ENCODE measurements around the gene CNRIP1.
A peak's percentile ranks its signal among the peaks of the same experiment; 100 is the strongest.

The CNRIP1 gene

DNA sequence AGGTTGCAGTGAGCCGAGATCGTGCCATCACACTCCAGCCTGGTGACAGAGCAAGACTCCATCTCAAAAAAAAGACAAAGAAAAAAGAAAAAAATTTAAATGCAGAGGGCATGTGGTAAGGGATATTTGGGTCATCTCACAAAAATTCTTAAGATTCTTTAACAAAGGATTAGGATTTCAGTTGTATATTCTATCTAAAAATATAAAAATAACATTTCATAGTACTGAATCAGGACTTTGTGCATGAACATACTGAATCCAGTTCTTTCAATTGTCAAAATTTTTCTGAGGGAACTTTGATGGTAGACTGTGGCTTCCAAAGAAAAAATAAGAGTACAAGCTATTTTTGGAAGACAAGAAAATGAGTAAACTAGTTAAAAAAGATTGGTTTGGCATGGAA lies 60.9 kb downstream of the CNRIP1 start:
- no peak overlapping the region for H3K4me3 ChIP-seq (ENCODE audit: low read depth, low read length)
- TF ChIP-seq, protein P1, sequence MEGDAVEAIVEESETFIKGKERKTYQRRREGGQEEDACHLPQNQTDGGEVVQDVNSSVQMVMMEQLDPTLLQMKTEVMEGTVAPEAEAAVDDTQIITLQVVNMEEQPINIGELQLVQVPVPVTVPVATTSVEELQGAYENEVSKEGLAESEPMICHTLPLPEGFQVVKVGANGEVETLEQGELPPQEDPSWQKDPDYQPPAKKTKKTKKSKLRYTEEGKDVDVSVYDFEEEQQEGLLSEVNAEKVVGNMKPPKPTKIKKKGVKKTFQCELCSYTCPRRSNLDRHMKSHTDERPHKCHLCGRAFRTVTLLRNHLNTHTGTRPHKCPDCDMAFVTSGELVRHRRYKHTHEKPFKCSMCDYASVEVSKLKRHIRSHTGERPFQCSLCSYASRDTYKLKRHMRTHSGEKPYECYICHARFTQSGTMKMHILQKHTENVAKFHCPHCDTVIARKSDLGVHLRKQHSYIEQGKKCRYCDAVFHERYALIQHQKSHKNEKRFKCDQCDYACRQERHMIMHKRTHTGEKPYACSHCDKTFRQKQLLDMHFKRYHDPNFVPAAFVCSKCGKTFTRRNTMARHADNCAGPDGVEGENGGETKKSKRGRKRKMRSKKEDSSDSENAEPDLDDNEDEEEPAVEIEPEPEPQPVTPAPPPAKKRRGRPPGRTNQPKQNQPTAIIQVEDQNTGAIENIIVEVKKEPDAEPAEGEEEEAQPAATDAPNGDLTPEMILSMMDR (IDR thresholded peaks at IDR 0.05; ENCODE audit: low read depth, low read length, missing control alignments) = no peak
- DNase-seq (ENCODE audit: low read depth) = no peak
- in situ Hi-C loops (cut with HindIII; ENCODE audit: low sequenced_read_pairs) = no loop called here

GRCh38 chr2:68256093-68256450 lies 63.7 kb downstream of the CNRIP1 start:
- no peak overlapping the region for H3K4me3 ChIP-seq (ENCODE audit: low read depth, low read length)
- TF ChIP-seq, protein P1 (IDR thresholded peaks at IDR 0.05; ENCODE audit: low read depth, low read length, missing control alignments) = no peak
- peak; percentile 58 for DNase-seq (ENCODE audit: low read depth)
- in situ Hi-C loops (cut with HindIII; ENCODE audit: low sequenced_read_pairs) = no loop called here

DNA sequence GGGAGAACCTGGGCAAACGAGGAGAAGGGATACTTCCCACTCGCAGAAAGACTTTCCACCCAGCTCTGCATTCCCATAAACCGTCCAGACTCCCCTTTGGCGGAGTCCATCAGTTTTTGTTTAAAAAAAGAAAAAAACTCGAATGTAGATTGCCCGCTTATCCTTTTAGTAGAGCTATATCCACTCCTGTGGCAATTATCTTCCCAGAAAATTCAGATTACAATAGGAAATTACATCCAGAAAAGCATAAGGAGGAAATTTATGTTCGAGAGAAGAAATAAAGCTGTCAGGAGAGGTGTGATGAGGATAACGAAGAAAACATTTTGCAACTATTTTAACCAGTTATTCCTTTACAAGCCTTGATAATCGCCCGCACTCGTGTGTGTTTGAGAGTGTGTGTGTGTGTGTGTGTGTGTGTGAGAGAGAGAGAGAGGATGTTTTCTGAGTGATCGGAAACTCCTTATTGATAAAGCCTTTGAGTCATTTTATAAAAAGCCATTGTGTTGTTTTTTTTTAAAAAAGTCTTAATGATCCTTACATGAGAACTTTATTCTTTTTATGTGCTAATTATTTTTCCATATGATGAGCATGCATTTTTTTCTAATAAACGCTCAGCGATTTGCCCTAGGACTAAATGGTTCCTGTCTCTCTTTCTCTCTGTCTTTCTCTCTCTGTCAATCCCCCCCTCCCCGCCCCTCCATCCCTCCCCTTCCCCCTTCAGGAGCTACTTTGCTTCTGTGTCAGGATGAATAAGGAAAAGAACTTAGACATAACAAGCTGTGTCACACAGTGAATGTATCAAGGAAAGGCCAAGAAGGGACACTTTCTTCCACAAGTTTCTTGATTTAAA lies 66.3 kb downstream of the CNRIP1 start:
- TF ChIP-seq, protein P1 (IDR thresholded peaks at IDR 0.05; ENCODE audit: low read depth, low read length, missing control alignments) = no peak
- H3K4me3 ChIP-seq (ENCODE audit: low read depth, low read length) = peak overlapping the region; percentile 79
- in situ Hi-C loops (cut with HindIII; ENCODE audit: low sequenced_read_pairs) = no loop called here
- DNase-seq (ENCODE audit: low read depth) = no peak

DNA sequence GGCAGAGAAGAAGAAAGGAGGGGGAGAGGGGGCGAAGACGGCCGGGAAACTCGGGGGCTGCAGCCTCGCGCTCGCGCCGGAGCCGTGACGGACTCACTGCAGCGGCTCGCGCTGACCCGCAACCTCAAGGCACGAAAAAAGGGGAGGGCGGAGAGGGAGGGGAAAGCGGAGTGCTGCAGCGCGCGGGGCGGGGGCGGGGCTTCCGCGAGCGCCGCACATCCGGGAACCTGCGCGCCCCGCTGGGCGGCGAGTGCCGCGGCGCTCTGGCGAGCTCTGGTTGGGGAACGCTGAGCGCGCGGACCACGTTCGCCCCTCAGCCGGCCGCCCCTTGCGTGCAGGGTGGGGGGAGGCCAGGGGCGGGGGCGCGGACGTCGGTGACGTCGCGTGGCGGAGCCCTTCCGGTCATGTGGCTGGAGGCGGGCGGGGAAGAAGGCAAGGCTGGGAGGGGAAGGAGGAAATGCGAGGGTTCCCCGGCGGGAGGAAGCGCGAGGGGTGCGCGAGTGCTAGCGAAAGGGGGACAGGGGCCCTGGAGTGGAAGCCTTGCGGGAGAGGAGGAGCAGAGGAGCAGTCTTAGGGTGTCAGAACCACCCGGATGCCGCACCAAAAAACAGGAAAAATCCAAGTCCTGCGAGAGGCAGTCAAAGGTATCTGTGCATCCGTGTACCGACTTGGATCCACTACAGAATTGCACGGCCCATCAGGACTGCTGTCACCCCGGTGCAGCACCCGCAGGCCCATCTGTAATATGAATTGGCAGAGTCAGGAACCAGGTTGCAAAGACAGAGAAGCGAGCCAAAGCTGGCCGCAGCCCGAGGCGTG lies 67.1 kb downstream of the CNRIP1 start, which contains the start of gene PPP3R1:
Gene PPP3R1, minus strand, starts transcription at position 133 of the 819 bp plus-strand sequence. CDS start 405 bp downstream, outside the sequence.
- TF ChIP-seq, protein P1 (IDR thresholded peaks at IDR 0.05; ENCODE audit: low read depth, low read length, missing control alignments) = no peak

GRCh38 chr2:68251855-68252399 lies 67.8 kb downstream of the CNRIP1 start:
- in situ Hi-C loops (cut with HindIII; ENCODE audit: low sequenced_read_pairs) = no loop called here
- DNase-seq (ENCODE audit: low read depth) = no peak
- TF ChIP-seq, protein P1 (IDR thresholded peaks at IDR 0.05; ENCODE audit: low read depth, low read length, missing control alignments) = no peak
- peak overlapping the region; percentile 79 for H3K4me3 ChIP-seq (ENCODE audit: low read depth, low read length)

More for the DNA sequence above, 67.1 kb downstream of the CNRIP1 start, which contains the start of gene PPP3R1:
- in situ Hi-C loops (cut with HindIII; ENCODE audit: low sequenced_read_pairs) = no loop called here
- H3K4me3 ChIP-seq (ENCODE audit: low read depth, low read length) = peak within 1 kb of the TSS; percentile 79
- DNase-seq (ENCODE audit: low read depth) = peak; percentile 88

GRCh38 chr2:68251187-68251854 lies 68.4 kb downstream of the CNRIP1 start:
- H3K4me3 ChIP-seq (ENCODE audit: low read depth, low read length) = peak overlapping the region; percentile 79
- DNase-seq (ENCODE audit: low read depth) = peak; percentile 66
- in situ Hi-C loops (cut with HindIII; ENCODE audit: low sequenced_read_pairs) = no loop called here
- TF ChIP-seq, protein P1 (IDR thresholded peaks at IDR 0.05; ENCODE audit: low read depth, low read length, missing control alignments) = peak; percentile 78
